H1 (cell line): ENCODE data around the gene GALNT18. TPM values are rescaled to one million over a fixed set of nuclear protein-coding genes. Genes with fewer than 3 reads are reported as not detected.

Experiments
- CTCF ChIA-PET: fragments of 300-600 bp; sonication (Branson Sonifier 250); formaldehyde crosslinking; loops from one replicate; lab custom pipeline; 2021; ENCODE audit not compliant: partially characterized antibody; lab: Charles Lee
- POLR2A ChIA-PET: fragments of 300-600 bp; sonication (Branson Sonifier 250); formaldehyde crosslinking; loops from one replicate; lab custom pipeline; 2021; ENCODE audit warnings: inconsistent platforms; ENCODE audit not compliant: partially characterized antibody; lab: Charles Lee
- DNase-seq, 2 experiments: peaks; one replicate each; pipeline versions ENCODE4 v3.0.0 to v3.0.0-alpha.2; 2010 to 2022; ENCODE audit warnings: low spot score in 2 of 2, low read depth in 1 of 2, mixed read lengths in 1 of 2
- FAIRE-seq: peaks from 2 replicates; lab custom pipeline; 2011; peaks lifted over from hg19 to GRCh38; lab: Jason Lieb, UNC
- H2AFZ ChIP-seq: 2 replicates; pipeline ENCODE4 v1.8.1; 2012; ENCODE audit warnings: low read length, inconsistent platforms
- H2AK5ac ChIP-seq: 2 replicates; pipeline ENCODE4 v1.6.1; 2013; ENCODE audit warnings: low read depth, low read length
- H2BK120ac ChIP-seq: replicated peaks from 2 replicates; pipeline ENCODE3; 2013; ENCODE audit warnings: low read depth, low read length, inconsistent platforms
- H2BK12ac ChIP-seq: 2 replicates; pipeline ENCODE4 v1.6.1; 2013; ENCODE audit warnings: low read depth, low read length
- H2BK15ac ChIP-seq: 2 replicates; pipeline ENCODE4 v1.6.1; 2013; ENCODE audit warnings: low read length
- H2BK20ac ChIP-seq: 2 replicates; pipeline ENCODE4 v1.6.1; 2013; ENCODE audit warnings: low read length
- H2BK5ac ChIP-seq: 2 replicates; pipeline ENCODE4 v1.6.1; 2013; ENCODE audit warnings: low read depth, low read length
- H3K14ac ChIP-seq: 2 replicates; pipeline ENCODE4 v1.6.1; 2013; ENCODE audit warnings: inconsistent platforms; ENCODE audit not compliant: insufficient read length
- H3K18ac ChIP-seq: 2 replicates; pipeline ENCODE4 v1.6.1; 2013; ENCODE audit warnings: low read length; ENCODE audit errors: extremely low read depth
- H3K23ac ChIP-seq: 2 replicates; pipeline ENCODE4 v1.6.1; 2013; ENCODE audit warnings: inconsistent platforms; ENCODE audit not compliant: insufficient read length
- H3K23me2 ChIP-seq: 2 replicates; pipeline ENCODE4 v1.6.1; 2013; ENCODE audit warnings: low read depth, low read length
- H3K27ac ChIP-seq: 2 replicates; pipeline ENCODE4 v1.6.1; 2011; ENCODE audit warnings: low read depth, low read length, inconsistent platforms
- H3K27me3 ChIP-seq, 4 experiments: replicated peaks in 1 of 4; 1 replicate in 1 of 4; 2 replicates in 3 of 4; pipeline versions ENCODE4 v1.6.1 to v1.8.1; 2011 to 2013; ENCODE audit warnings: low read length in 3 of 4, mild to moderate bottlenecking in 3 of 4, inconsistent platforms in 2 of 4, mixed read lengths in 2 of 4, moderate library complexity in 1 of 4; ENCODE audit not compliant: control insufficient read depth in 3 of 4, insufficient read depth in 3 of 4; ENCODE audit errors: extremely low read depth in 1 of 4
- H3K36me3 ChIP-seq, 4 experiments: 2 replicates each; pipeline versions ENCODE4 v1.6.1 to v1.8.1; 2011 to 2013; ENCODE audit warnings: mild to moderate bottlenecking in 4 of 4, low read length in 3 of 4, moderate library complexity in 2 of 4, control low read depth in 1 of 4, inconsistent platforms in 1 of 4; ENCODE audit not compliant: insufficient read depth in 4 of 4, control insufficient read depth in 2 of 4
- H3K4ac ChIP-seq: replicated peaks from 2 replicates; pipeline ENCODE3; 2013; ENCODE audit warnings: low read length, low read depth, mixed read lengths, inconsistent platforms; ENCODE audit not compliant: insufficient read length
- H3K4me1 ChIP-seq, 4 experiments: replicated peaks in 1 of 4; 1 replicate in 1 of 4; 2 replicates in 3 of 4; pipeline versions ENCODE4 v1.6.1 to v1.8.1; 2011 to 2013; ENCODE audit warnings: low read length in 3 of 4, inconsistent platforms in 2 of 4, mixed read lengths in 1 of 4; ENCODE audit not compliant: insufficient read depth in 4 of 4, control insufficient read depth in 3 of 4
- H3K4me2 ChIP-seq, 2 experiments: 2 replicates each; pipeline versions ENCODE4 v1.6.1 to v1.8.1; 2011 to 2013; ENCODE audit warnings: low read depth in 2 of 2, low read length in 2 of 2, control low read depth in 1 of 2, inconsistent platforms in 1 of 2, mild to moderate bottlenecking in 1 of 2; ENCODE audit not compliant: insufficient read depth in 1 of 2
- H3K4me3 ChIP-seq, 4 experiments: fragments of 200-600, 300-600 bp in 1 of 4; sonication (generic), shearing (Covaris generic), sonication (Bioruptor Twin) in 1 of 4; 2 replicates each; pipeline versions ENCODE4 v1.5.1 to v1.8.1; 2011 to 2016; ENCODE audit warnings: low read length in 4 of 4, low read depth in 3 of 4, control low read depth in 2 of 4, inconsistent platforms in 2 of 4, mild to moderate bottlenecking in 2 of 4, mixed read lengths in 1 of 4, moderate library complexity in 1 of 4; ENCODE audit not compliant: insufficient read depth in 2 of 4; ENCODE audit errors: extremely low read depth in 1 of 4
- H3K56ac ChIP-seq: replicated peaks from 2 replicates; pipeline ENCODE3; 2013; ENCODE audit warnings: low read depth, mild to moderate bottlenecking, mixed read lengths, low read length, inconsistent platforms; ENCODE audit not compliant: insufficient read length
- H3K79me1 ChIP-seq: 2 replicates; pipeline ENCODE4 v1.6.1; 2013; ENCODE audit warnings: low read depth, low read length, control low read depth
- H3K79me2 ChIP-seq, 2 experiments: 2 replicates each; pipeline versions ENCODE4 v1.6.1 to v1.8.1; 2012 to 2013; ENCODE audit warnings: low read length in 2 of 2, mild to moderate bottlenecking in 2 of 2, inconsistent platforms in 1 of 2; ENCODE audit not compliant: insufficient read depth in 2 of 2, control insufficient read depth in 1 of 2
- H3K9ac ChIP-seq, 4 experiments: replicated peaks in 1 of 4; 1 replicate in 1 of 4; 2 replicates in 3 of 4; pipeline versions ENCODE4 v1.6.1 to v1.8.1; 2011 to 2013; ENCODE audit warnings: low read depth in 3 of 4, low read length in 3 of 4, control low read depth in 2 of 4, mild to moderate bottlenecking in 2 of 4, moderate library complexity in 2 of 4, inconsistent platforms in 1 of 4; ENCODE audit errors: extremely low read depth in 1 of 4
- H3K9me3 ChIP-seq, 2 experiments: 2 replicates each; pipeline versions ENCODE4 v1.6.1 to v1.8.1; 2012 to 2013; ENCODE audit warnings: mild to moderate bottlenecking in 2 of 2, moderate library complexity in 2 of 2, control low read depth in 1 of 2, inconsistent platforms in 1 of 2, low read depth in 1 of 2, low read length in 1 of 2, mixed read lengths in 1 of 2; ENCODE audit not compliant: insufficient read depth in 2 of 2
- H4K20me1 ChIP-seq, 2 experiments: replicated peaks in 1 of 2; 2 replicates each; pipeline versions ENCODE3 to v1.8.1; 2011 to 2013; ENCODE audit warnings: inconsistent platforms in 2 of 2, low read length in 2 of 2, mild to moderate bottlenecking in 1 of 2; ENCODE audit not compliant: insufficient read depth in 2 of 2, control insufficient read depth in 1 of 2
- H4K5ac ChIP-seq: 2 replicates; pipeline ENCODE4 v1.6.1; 2013; ENCODE audit warnings: low read length, low read depth, mixed read lengths, inconsistent platforms; ENCODE audit not compliant: insufficient read length
- H4K8ac ChIP-seq: 2 replicates; pipeline ENCODE4 v1.8.0; 2013; ENCODE audit warnings: mild to moderate bottlenecking, moderate library complexity, low read length, inconsistent platforms; ENCODE audit not compliant: insufficient read depth; ENCODE audit errors: extremely low read depth
- H4K91ac ChIP-seq: replicated peaks from 2 replicates; pipeline ENCODE3; 2013; ENCODE audit warnings: low read length, mixed read lengths, inconsistent platforms; ENCODE audit not compliant: insufficient read length
- BRCA1 ChIP-seq: IDR thresholded peaks from 2 replicates; pipeline ENCODE4 v1.6.1; 2012; ENCODE audit warnings: low read depth, low read length, improper control_type of control experiment
- CREB1 ChIP-seq: IDR thresholded peaks from 2 replicates; pipeline ENCODE4 v1.6.1; 2012; ENCODE audit warnings: inconsistent platforms
- CTBP2 ChIP-seq: IDR thresholded peaks from 2 replicates; pipeline ENCODE4 v1.7.0; 2011; ENCODE audit warnings: borderline replicate concordance, mild to moderate bottlenecking, moderate library complexity, mixed read lengths, low read length; ENCODE audit not compliant: insufficient read depth, insufficient read length
- EGR1 ChIP-seq: IDR thresholded peaks from 2 replicates; pipeline ENCODE4 v1.6.1; 2011; ENCODE audit warnings: low read depth, low read length, borderline replicate concordance
- SIN3A ChIP-seq, 2 experiments: IDR thresholded peaks in 1 of 2; conservative IDR thresholded peaks in 1 of 2; 2 replicates each; pipeline ENCODE4 v1.6.1; 2011 to 2012; ENCODE audit warnings: low read length in 2 of 2, improper control_type of control experiment in 1 of 2, low read depth in 1 of 2, mild to moderate bottlenecking in 1 of 2
- TAF1 ChIP-seq: IDR thresholded peaks from 2 replicates; pipeline ENCODE4 v1.6.1; 2011; ENCODE audit warnings: mild to moderate bottlenecking, low read depth, low read length
- WGBS, 2 experiments: shearing (Covaris generic) in 1 of 2; methylation state at CpG; one replicate each; pipeline versions ENCODE4 v1.1.6 to v1.1.7; 2013 to 2015; ENCODE audit warnings: low lambda C conversion rate in 2 of 2, mixed read lengths in 2 of 2, inconsistent platforms in 1 of 2, low coverage in 1 of 2, missing lambda C conversion rate in 1 of 2; ENCODE audit not compliant: insufficient replicate concordance in 2 of 2, insufficient coverage in 1 of 2, insufficient read length in 1 of 2; ENCODE audit errors: extremely low coverage in 1 of 2, missing lambda C conversion rate in 1 of 2; 5-methylcytosine and 5-hydroxymethylcytosine counted together
- polyA plus RNA-seq, 7 experiments: library from polyadenylated mRNA; depleted of rRNA in 3 of 7; stranded (reverse) in 5 of 7; unstranded in 2 of 7; fragments of >200 nt in 5 of 7; fragments of 200-250 nt in 2 of 7; gene quantifications; 1 replicate in 5 of 7; 2 replicates in 1 of 7; 4 replicates in 1 of 7; pipeline versions ENCODE4 v1.2.1 to v1.2.3, GENCODE V29; 2011 to 2013; ENCODE audit warnings: missing spikeins in 2 of 7, mixed read lengths in 2 of 7
- total RNA-seq: library from RNA; stranded (reverse); fragmentation: NEBNext Ultra II Directional; extraction: Animal tissue kit (Norgen Biotek cat#: 25700); gene quantifications from 2 replicates; pipeline ENCODE4 v1.2.1, GENCODE V29; 2021
- TF ChIP-seq, protein P1 (sequence below): IDR thresholded peaks from 2 replicates; pipeline ENCODE4 v1.6.1; 2011; ENCODE audit warnings: low read length, improper control_type of control experiment
- TF ChIP-seq, protein P2 (sequence below), 3 experiments: IDR thresholded peaks; 1 replicate in 2 of 3; 2 replicates in 1 of 3; pipeline versions ENCODE4 v1.5.1 to v1.6.1; 2011; ENCODE audit warnings: low read length in 3 of 3, mild to moderate bottlenecking in 3 of 3, inconsistent platforms in 2 of 3, low read depth in 1 of 3, moderate library complexity in 1 of 3; ENCODE audit not compliant: insufficient read depth in 1 of 3; ENCODE audit errors: control extremely low read depth in 1 of 3
- TF ChIP-seq, protein P3 (sequence below): IDR thresholded peaks from 2 replicates; pipeline ENCODE4 v1.6.1; 2012; ENCODE audit warnings: inconsistent platforms

GALNT18 gene
- total and polyA plus RNA-seq, 2 of the 8 experiments (the other 6 are each of a cell fraction or from before 2014, with no cell fraction given), result 6.0 to 9.4 TPM

DNA sequence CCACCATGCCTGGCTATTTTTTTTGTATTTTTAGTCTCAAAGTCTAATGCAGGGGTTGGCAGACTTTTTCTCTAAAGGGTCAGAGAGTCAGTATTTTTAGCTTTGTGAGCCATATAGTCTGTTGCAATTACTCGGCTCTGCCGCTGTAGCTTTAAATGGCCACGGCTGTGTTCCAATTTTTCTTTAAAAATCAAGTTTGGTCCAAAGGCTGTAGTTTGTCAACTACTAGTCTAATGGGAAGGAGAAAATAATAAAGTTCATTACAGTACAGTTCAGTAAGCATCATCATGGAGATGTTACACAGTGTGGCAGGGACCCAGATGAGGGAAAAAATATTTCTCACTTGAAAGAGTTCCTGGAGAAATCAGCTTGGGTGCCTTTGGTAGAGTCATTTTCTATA is 376.4 kb downstream of the GALNT18 start:
- FAIRE-seq, result no peak
- no peak for TF ChIP-seq TAF1
- no peak for TF ChIP-seq SIN3A (conservative IDR thresholded peaks at IDR 0.05 in 1 of 2, IDR thresholded peaks at IDR 0.05 in 1 of 2; ENCODE audit: low read depth in 1 of 2, low read length in 2 of 2)
- TF ChIP-seq CTBP2, result no peak
- no peak for TF ChIP-seq CREB1
- no peak for TF ChIP-seq BRCA1
- TF ChIP-seq, protein P1, sequence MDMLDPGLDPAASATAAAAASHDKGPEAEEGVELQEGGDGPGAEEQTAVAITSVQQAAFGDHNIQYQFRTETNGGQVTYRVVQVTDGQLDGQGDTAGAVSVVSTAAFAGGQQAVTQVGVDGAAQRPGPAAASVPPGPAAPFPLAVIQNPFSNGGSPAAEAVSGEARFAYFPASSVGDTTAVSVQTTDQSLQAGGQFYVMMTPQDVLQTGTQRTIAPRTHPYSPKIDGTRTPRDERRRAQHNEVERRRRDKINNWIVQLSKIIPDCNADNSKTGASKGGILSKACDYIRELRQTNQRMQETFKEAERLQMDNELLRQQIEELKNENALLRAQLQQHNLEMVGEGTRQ, result no peak
- TF ChIP-seq, protein P2, sequence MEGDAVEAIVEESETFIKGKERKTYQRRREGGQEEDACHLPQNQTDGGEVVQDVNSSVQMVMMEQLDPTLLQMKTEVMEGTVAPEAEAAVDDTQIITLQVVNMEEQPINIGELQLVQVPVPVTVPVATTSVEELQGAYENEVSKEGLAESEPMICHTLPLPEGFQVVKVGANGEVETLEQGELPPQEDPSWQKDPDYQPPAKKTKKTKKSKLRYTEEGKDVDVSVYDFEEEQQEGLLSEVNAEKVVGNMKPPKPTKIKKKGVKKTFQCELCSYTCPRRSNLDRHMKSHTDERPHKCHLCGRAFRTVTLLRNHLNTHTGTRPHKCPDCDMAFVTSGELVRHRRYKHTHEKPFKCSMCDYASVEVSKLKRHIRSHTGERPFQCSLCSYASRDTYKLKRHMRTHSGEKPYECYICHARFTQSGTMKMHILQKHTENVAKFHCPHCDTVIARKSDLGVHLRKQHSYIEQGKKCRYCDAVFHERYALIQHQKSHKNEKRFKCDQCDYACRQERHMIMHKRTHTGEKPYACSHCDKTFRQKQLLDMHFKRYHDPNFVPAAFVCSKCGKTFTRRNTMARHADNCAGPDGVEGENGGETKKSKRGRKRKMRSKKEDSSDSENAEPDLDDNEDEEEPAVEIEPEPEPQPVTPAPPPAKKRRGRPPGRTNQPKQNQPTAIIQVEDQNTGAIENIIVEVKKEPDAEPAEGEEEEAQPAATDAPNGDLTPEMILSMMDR (IDR thresholded peaks at IDR 0.05; ENCODE audit: control extremely low read depth in 1 of 3, insufficient read depth in 1 of 3, low read depth in 1 of 3, low read length in 3 of 3), result no peak
- TF ChIP-seq, protein P3, sequence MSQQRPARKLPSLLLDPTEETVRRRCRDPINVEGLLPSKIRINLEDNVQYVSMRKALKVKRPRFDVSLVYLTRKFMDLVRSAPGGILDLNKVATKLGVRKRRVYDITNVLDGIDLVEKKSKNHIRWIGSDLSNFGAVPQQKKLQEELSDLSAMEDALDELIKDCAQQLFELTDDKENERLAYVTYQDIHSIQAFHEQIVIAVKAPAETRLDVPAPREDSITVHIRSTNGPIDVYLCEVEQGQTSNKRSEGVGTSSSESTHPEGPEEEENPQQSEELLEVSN, result no peak
- no peak for TF ChIP-seq EGR1

More for the DNA sequence above, 376.4 kb downstream of the GALNT18 start:
- H3K4me2 ChIP-seq, result no peak overlapping the region
- peaks cover 0 to 4% of the 10 kb centered on the region in 2 experiments; a peak in 2 of 4 replicates for H3K9me3 ChIP-seq
- H4K20me1 ChIP-seq, result no peaks in the 10 kb centered on the region
- ChIA-PET POLR2A (interaction anchor here (0.6 to 2.3 kb wide), 2 partner anchors 436 to 442 kb away, joined by 3 to 5 read pairs; no protein-coding TSS in a partner anchor), CTCF (interaction anchor here (1.0 to 3.6 kb wide), 7 partner anchors 14 to 543 kb away, joined by 3 to 28 read pairs (median 4); no protein-coding TSS in a partner anchor)
- H2BK12ac ChIP-seq, result no peak overlapping the region
- no peak overlapping the region for H3K56ac ChIP-seq
- WGBS, 2 experiments, result 95% methylated on average over 3 of the region's 3 CpGs; no CpG with 5 or more reads in 1 of the 2 experiments
- no peak overlapping the region for H4K8ac ChIP-seq
- no peaks in the 10 kb centered on the region for H3K27me3 ChIP-seq
- H3K18ac ChIP-seq, result no peak overlapping the region
- H3K14ac ChIP-seq, result no peak overlapping the region
- no peak overlapping the region for H3K23ac ChIP-seq
- no peak for DNase-seq
- H2BK5ac ChIP-seq, result no peak overlapping the region
- H4K5ac ChIP-seq, result no peak overlapping the region
- no peak overlapping the region for H3K4me3 ChIP-seq
- H2AFZ ChIP-seq, result no peak overlapping the region
- no peak overlapping the region for H2BK20ac ChIP-seq
- H3K4me1 ChIP-seq, result peaks cover 2 to 5% (median 3%) of the 10 kb centered on the region in 4 experiments; a peak in 5 of 7 replicates
- no peak overlapping the region for H2BK120ac ChIP-seq
- no peaks in the 10 kb centered on the region for H3K79me2 ChIP-seq
- no peaks in the 10 kb centered on the region for H3K36me3 ChIP-seq
- no peak overlapping the region for H2BK15ac ChIP-seq
- H3K79me1 ChIP-seq, result no peaks in the 10 kb centered on the region
- H3K4ac ChIP-seq, result no peak overlapping the region
- H3K9ac ChIP-seq, result no peak overlapping the region
- H3K27ac ChIP-seq, result no peak overlapping the region
- no peaks in the 10 kb centered on the region for H3K23me2 ChIP-seq
- no peak overlapping the region for H4K91ac ChIP-seq
- no peak overlapping the region for H2AK5ac ChIP-seq
